GM21367 (cell line): ENCODE measurements around the gene PPARA.

Experiments
- ATAC-seq: cut with Tn5 transposase; IDR thresholded peaks from one replicate; pipeline ENCODE4 v1.9.1; 2021; ENCODE audit not compliant: unreplicated experiment

The PPARA gene

GRCh38 chr22:46142548-46143490 is 7.5 kb upstream of the PPARA start:
- ATAC-seq, result no peak

- ATAC-seq, result no peak
These were observed 6.7 kb upstream of the PPARA start for GRCh38 chr22:46143491-46144147.

- no peak for ATAC-seq
These were observed 4.9 kb upstream of the PPARA start for GRCh38 chr22:46145361-46145851.

GRCh38 chr22:46145896-46146295 is 4.4 kb upstream of the PPARA start:
- ATAC-seq, result no peak

GRCh38 chr22:46146329-46146728 is 4.0 kb upstream of the PPARA start:
- no peak for ATAC-seq

GRCh38 chr22:46147061-46147460 is 3.3 kb upstream of the PPARA start:
- ATAC-seq, result no peak

- no peak for ATAC-seq
These were observed 2.7 kb upstream of the PPARA start for GRCh38 chr22:46147471-46148267.

- no peak for ATAC-seq
These were observed 2.0 kb upstream of the PPARA start for GRCh38 chr22:46148336-46148735.

GRCh38 chr22:46148816-46149511 is 1.4 kb upstream of the PPARA start:
- no peak for ATAC-seq

GRCh38 chr22:46149512-46150033 is 753 bp upstream of the PPARA start:
- ATAC-seq, result no peak

GRCh38 chr22:46150655-46151477 is 540 bp downstream of the PPARA start:
- ATAC-seq, result no peak

GRCh38 chr22:46153930-46154329 is 3.6 kb downstream of the PPARA start:
- ATAC-seq, result no peak

GRCh38 chr22:46156031-46156430 is 5.7 kb downstream of the PPARA start:
- ATAC-seq, result no peak

- no peak for ATAC-seq
These were observed 8.0 kb downstream of the PPARA start for GRCh38 chr22:46158283-46158682.

- no peak for ATAC-seq
These were observed 8.9 kb downstream of the PPARA start for GRCh38 chr22:46159212-46159611.

- no peak for ATAC-seq
These were observed 9.5 kb downstream of the PPARA start for GRCh38 chr22:46159777-46160176.

- ATAC-seq, result no peak
These were observed 12.0 kb downstream of the PPARA start for GRCh38 chr22:46162285-46162684.

GRCh38 chr22:46162771-46163556 is 12.6 kb downstream of the PPARA start:
- ATAC-seq, result no peak

GRCh38 chr22:46163557-46163888 is 13.2 kb downstream of the PPARA start:
- ATAC-seq, result no peak
